ENCODE data around the gene RAB11A.
"Not testable (repeated sequence)": the region's sequence is repeated elsewhere in the genome, so short reads cannot be mapped to it uniquely, and the experiment has no call there.

The RAB11A gene

DNA sequence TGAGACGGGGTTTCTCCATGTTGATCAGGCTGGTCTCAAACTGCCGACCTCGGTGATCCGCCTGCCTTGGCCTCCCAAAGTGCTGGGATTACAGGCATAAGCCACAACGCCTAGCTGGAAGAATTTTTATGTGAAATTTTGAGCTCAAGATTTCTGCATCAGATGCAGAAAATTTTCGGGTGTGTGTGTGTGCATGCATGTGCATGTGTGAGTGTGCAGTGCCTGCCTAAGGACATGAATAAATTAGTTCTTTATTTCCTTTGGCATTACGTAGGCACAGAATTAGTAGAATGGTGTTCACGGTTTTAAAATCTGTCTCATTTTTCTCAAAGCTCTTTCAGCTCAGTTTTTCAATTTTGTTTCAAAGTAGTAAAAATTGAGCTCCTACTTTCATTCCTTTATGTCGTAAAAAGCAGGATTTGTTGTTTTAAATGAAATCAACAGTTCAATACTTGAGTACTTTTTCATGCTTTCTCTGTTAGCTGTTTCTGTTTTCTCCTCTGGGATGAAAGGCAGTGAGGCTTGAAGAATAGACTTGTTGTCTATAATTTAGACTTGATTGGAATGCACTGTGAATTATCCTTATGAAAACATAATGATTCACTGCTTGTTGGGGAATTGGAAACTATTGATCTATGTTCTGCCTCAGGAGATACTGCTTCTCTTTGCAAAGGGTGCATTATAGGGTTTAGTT is 23.3 kb upstream of the RAB11A start:
- DNase-seq = no peak

DNA sequence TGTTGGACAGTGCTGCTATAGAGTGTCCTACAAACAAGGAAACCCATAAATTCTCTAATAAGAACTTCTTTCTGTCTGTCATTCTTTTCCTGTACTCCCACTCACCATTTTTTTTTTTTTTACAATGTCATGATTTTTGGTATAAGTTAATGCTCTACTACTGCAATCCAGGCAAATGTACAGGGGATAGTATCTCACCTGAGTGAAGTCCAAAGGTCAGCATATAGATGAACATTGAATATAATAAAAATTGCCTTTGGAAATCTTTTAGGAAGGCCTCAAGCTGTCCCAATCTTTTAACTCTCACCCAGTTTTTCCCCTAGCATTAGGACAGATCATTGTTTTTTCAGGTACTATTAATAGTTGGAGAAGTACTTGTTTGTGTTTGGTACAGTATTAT is 21.3 kb upstream of the RAB11A start:
- DNase-seq = no peak

- no peak for DNase-seq
Measured at GRCh38 chr15:65851981-65852380, 17.3 kb upstream of the RAB11A start.

DNA sequence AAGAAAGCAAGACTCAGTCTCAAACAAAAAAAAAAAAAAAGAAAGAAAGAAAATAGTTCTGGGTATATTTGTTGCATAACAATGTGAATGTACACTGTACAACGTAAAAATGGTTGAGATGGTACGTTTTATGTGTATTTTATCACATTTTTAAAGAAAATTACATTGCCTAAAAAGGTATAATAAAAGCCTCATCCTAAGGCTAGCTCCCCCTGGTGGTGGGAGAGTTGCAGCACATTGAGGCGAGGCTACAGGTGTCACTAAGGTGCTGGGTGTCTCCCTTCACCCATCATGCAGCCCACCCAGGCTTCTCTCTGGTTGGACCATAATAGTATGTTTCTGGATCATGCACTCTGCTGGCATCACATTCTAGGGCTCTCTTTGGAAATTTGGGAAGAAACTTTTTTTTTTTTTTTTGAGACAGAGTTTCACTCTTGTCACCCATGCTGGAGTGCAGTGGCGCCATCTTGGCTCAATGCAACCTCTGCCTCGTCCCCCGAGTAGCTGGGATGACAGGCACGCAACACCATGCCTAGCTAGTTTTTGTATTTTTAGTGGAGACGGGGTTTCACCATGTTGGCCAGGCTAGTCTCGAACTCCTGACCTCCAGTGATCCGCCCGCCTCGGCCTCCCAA is 12.4 kb upstream of the RAB11A start:
- peak; percentile 7 for DNase-seq

DNA sequence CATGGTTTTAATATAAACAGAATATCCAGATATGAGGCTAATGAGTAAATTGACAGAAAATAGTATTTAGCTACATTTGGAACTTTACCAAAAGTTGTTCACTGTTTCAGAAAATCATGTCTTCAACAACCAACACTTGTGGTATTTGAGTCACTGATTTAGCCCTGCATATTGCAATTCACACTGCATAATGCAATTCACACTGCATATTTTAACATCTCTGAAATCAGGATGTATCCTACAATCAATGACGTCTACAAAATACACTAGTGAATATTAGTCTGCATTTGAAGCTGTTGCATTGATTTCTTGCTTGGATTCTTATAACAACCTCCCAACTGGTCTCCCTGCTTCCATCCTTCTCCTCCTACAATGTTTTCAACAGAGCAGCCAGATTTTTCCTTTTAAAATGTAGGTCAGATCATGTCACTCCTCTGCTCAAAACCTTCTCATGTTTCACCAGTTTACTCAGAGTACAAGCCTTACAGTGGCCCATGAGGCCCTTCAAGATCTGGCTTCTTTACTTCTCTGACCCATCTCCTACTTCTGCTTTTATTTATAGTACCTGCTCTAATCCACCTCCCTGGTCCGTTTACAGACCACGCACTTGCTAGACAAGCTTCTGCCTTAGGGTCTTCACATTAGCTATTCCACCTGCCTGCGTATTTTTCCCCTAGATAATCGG is 11.4 kb upstream of the RAB11A start:
- DNase-seq = no peak

GRCh38 chr15:65862682-65863081 is 6.6 kb upstream of the RAB11A start:
- peak; percentile 10 for DNase-seq

GRCh38 chr15:65863106-65863505 is 6.2 kb upstream of the RAB11A start:
- DNase-seq = no peak

DNA sequence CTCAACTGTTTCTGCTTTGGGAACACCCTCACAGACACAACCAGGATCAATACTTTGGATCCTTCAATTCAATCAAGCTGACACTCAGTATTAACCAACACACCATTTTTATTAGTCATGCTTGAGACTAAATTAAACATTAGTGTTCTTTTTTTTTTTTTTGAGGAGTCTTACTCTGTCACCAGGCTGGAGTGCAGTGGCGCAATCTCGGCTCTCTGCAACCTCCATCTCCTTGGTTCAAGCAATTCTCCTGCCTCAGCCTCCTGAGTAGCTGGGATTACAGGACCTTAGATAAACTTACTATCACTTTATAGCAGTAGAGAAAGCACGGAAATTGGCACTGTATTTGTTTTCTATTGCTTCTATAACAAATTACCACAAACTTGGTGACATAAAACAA is 2.0 kb upstream of the RAB11A start:
- no peak for DNase-seq

DNA sequence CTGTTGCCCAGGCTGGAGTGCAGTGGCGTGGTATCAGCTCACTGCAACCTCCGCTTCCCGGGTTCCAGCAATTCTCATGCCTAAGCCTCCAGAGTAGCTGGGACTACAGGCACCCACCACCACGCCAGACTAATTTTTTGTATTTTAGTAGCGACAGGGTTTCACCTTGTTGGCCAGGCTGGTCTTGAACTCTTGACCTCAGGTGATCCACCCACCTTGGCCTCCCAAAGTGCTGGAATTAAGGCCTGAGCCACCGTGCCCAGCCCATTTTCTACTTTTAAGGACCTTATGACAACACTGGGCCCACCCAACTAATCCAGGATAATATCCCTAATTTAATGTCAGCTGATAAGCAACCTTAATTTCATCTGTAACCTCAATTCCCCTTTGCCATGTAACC is 1.4 kb upstream of the RAB11A start:
- DNase-seq = not testable (repeated sequence)

- no peak for DNase-seq
Measured at GRCh38 chr15:65868546-65869125, 655 bp upstream of the RAB11A start.

DNA sequence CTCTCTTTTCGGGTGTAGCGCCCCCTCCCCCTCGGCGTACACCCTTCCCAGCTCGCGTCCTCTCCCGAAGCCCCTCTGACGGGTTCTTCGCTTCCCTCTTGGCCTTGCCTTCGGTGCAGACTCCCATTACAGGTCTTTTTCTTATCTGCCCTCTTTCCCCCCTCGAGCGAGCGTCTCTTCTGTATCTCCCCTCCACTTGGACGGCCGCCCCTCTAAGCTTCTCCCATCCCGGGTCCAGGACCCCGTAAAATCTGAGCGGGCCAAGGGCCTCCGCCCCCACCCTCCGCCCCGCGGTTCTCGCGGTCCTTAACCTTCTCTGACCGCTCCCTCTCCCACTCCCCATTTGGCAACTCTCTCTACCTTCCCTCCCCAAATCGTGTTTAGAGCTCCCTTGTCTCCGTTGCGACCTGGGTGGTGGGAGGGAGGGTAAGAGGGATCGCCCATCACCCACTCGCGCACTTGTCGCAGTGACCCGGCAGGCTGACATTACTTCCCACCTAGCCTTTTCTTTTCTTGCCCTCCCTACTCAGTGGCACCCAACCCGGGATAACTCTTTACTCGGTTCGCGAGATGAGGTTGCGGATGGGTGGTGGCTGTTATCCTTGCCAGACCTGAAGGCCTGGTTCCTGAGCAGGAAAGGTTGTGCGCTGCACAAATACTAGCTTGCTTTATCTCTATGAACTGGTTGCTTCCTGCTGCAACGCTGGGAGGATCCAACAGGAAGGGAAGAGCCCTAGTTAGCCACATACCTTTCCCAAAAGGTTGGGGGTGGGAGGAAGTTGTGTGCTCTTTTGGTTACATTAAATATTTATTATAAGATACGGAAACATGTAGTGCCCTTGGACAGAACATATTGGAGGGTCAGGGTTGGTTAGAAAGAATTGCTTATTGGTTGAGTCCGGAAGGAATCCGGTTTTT is 922 bp downstream of the RAB11A start:
- DNase-seq = peak; percentile 24

DNA sequence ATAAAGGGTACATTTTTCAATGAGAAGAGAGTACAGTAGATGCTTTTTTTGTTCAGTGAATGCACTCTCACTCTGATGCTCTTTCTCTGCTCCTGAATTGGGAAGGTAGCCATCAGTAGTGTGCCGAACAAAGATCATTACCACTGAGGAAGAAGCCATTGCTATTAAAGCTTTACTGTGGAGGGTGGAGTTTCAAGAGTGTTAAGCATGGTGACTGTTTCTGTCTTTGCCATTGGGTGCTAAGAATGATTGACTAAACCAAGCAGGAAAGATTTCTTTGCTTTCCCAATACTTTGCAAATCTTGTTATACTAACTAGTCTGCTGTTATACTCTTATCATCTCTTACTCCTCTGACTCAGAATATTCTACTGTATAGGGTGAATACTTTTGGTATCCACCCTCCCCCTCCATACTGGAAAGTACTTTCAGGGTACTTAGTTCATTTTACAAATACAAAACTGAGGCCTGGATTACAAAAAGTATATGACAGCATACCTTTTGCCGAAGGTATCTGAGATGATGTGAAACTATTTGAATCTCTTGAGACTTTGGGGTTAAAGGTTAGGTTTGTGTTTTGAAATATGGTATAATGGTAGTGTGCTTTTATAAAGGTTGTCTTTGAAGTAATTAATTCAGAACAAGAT is 1.7 kb downstream of the RAB11A start:
- DNase-seq = no peak

GRCh38 chr15:65871886-65872285 is 2.6 kb downstream of the RAB11A start:
- not testable (repeated sequence) for DNase-seq

GRCh38 chr15:65872596-65872995 is 3.3 kb downstream of the RAB11A start:
- not testable (repeated sequence) for DNase-seq

DNA sequence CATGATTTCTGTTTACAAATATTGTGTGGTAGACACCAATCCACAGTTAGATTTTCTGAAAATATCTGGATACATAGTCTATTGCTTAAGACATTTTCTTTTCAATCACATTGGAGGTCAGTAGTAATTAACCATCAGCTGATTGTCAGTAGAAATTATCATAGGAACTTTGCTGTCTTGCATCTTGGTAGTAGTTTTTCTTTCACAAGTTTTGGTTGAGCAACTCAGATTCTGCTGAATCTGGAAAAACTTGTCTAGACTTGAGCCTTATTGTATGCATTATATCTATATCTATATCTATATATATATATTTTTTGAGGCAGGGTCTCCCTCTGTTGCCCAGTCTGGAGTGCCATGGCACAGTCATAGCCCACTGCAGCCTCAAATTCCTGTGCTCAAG is 4.0 kb downstream of the RAB11A start:
- DNase-seq = no peak

DNA sequence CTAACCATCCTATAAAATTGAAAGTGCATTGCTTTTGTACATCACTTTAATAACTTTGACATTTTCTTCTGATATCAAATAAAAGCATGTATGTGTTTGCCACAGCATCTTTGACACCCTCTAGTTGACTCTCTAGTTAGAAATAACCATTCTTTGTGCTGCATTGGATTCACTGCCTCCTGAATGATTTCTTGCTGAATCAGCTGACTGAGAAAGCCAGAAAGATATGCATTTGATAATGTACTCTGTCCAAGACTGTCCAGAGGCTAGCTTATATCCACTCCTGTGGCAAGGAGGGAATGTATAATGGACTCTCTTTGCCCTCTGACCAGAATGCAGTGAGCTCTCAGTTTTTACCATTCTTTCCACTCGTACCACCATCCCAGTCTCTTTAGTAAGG is 6.2 kb downstream of the RAB11A start:
- DNase-seq = no peak

- no peak for DNase-seq
Measured at GRCh38 chr15:65877749-65878148, 8.5 kb downstream of the RAB11A start.

DNA sequence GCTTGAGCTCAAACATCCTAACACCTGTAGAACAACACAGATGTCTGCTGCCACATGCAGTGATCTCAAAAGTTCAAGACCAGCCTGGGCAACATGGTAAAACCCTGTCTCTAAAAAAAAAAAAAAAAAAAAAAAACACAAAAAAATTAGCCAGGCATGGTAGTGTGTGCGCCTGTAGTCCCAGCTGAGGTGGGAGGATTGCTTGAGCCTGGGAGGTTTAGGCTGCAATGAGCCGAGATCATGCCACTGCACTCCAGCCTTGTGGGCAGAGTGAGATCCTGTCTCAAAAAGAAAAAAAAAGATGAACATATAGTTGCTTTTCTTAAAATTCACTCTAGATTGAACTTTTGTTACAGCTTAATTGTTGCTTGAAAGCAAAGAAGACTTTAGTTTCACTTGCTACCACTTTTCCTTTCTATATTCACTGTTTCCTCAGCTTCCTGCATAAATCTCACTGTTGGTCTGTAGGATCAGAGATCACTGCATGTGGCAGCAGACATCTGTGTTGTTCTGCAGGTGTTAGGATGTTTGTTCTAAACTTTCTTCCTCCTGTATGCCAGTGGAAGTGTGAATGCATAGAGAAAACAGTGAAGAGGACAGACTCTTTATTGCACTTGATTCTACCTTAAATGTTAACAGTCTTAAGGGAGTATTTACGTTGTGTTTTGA is 12.6 kb downstream of the RAB11A start:
- DNase-seq = no peak

DNA sequence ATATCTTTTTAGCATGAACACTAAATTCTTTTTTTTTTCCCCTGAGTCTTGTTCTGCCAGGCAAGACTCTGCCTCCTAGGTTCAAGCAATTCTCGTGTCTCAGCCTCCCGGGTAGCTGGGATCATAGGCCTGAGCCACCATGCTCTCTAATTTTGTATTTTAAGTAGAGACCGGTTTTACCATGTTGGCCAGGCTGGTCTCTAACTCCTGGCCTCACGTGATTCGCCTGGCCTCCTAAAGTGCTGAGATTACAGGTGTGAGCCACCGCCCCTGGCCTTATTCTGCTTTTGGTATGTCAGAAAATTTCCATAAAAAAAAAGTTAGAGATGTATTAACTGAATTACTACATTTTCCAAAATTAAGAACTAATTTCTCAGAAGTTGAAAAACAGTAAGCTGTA is 14.3 kb downstream of the RAB11A start:
- DNase-seq = no peak

DNA sequence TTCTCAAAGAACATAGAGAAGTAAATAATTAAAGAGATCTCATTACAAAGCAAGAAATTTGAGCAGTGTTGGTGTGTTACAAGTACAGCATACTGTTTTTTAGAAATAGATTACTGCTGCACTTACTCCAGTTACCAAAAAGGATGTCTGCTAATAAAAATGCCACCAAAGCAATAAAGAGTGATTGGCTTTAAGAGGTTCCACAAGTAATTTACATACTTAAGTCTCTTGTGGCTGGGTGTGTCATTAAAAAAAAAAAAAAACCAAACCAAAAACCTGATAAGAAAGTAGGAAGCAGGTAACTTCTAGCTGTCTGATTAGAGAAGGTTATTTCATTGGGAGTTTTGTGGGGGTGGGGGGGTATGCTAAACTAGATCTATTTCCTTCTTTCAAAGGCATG is 15.2 kb downstream of the RAB11A start:
- DNase-seq = no peak

DNA sequence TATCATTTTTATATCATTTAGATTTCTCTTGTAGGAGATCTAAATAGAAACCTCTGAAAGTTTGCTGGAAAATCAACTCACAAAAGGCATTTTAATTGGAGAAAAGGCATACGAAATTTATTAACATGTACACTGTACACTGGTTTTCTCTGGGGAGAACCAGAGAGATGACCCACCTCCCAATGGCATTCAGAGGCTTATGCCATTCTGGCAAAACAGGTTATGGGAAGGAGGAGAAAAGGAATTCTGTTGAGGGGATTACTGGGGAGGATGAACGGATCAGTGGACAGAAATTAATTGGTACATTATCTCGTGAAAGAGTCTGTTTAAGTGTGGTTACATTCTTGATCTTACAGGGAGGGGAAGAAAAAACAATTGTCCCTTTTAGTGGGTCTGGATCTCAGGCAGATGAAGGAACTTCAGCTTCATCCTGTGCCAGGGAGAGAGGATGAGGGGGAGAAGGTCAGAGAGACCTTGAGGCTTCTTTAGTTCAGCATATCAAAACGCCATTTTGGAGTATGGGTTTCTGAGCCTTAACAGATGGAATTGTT is 16.5 kb downstream of the RAB11A start:
- DNase-seq = no peak

Data from GF-D8 (cell line).